H1 (cell line): ENCODE measurements around the gene LAMB1. TPM values are rescaled to one million over a fixed set of nuclear protein-coding genes. Genes with fewer than 3 reads are reported as not detected.

Experiments used
- BCL11A ChIP-seq, 2 experiments: IDR thresholded peaks; one replicate each; pipeline ENCODE4 v1.6.1; 2011; ENCODE audit warnings: low read depth in 2 of 2, low read length in 2 of 2, mild to moderate bottlenecking in 2 of 2
- JUND ChIP-seq: IDR thresholded peaks from 2 replicates; pipeline ENCODE4 v1.6.1; 2011; ENCODE audit warnings: mild to moderate bottlenecking, improper control_type of control experiment, low read length
- PHF8 ChIP-seq: fragments of 200-600 bp; sonication (generic); conservative IDR thresholded peaks from 2 replicates; pipeline ENCODE4 v1.7.1; 2012; ENCODE audit warnings: low read depth, mild to moderate bottlenecking, inconsistent platforms, low read length, moderate library complexity
- RFX5 ChIP-seq: IDR thresholded peaks from 2 replicates; pipeline ENCODE4 v1.6.1; 2011; ENCODE audit warnings: low read depth, low read length, improper control_type of control experiment, borderline replicate concordance
- SUZ12 ChIP-seq: fragments of 200-600 bp; sonication (generic); IDR thresholded peaks from 2 replicates; pipeline ENCODE4 v1.6.1; 2012; ENCODE audit warnings: mild to moderate bottlenecking, inconsistent platforms, low read length, moderate library complexity, mixed read lengths
- polyA plus RNA-seq, 7 experiments: library from polyadenylated mRNA; depleted of rRNA in 3 of 7; stranded (reverse) in 5 of 7; unstranded in 2 of 7; fragments of >200 nt in 5 of 7; fragments of 200-250 nt in 2 of 7; gene quantifications; 1 replicate in 5 of 7; 2 replicates in 1 of 7; 4 replicates in 1 of 7; pipeline versions ENCODE4 v1.2.1 to v1.2.3, GENCODE V29; 2011 to 2013; ENCODE audit warnings: missing spikeins in 2 of 7, mixed read lengths in 2 of 7
- total RNA-seq: library from RNA; stranded (reverse); fragmentation: NEBNext Ultra II Directional; extraction: Animal tissue kit (Norgen Biotek cat#: 25700); gene quantifications from 2 replicates; pipeline ENCODE4 v1.2.1, GENCODE V29; 2021
- TF ChIP-seq, protein P1 (sequence below): fragments of 300-600 bp; sonication (generic); IDR thresholded peaks from 2 replicates; pipeline ENCODE4 v1.7.1; 2012; ENCODE audit warnings: low read length, moderate library complexity, mild to moderate bottlenecking, inconsistent platforms; ENCODE audit not compliant: insufficient replicate concordance

The LAMB1 gene
- total and polyA plus RNA-seq, 2 of the 8 experiments (the other 6 are each of a cell fraction or from before 2014, with no cell fraction given): 31.9 to 38.5 TPM

- TF ChIP-seq, protein P1, sequence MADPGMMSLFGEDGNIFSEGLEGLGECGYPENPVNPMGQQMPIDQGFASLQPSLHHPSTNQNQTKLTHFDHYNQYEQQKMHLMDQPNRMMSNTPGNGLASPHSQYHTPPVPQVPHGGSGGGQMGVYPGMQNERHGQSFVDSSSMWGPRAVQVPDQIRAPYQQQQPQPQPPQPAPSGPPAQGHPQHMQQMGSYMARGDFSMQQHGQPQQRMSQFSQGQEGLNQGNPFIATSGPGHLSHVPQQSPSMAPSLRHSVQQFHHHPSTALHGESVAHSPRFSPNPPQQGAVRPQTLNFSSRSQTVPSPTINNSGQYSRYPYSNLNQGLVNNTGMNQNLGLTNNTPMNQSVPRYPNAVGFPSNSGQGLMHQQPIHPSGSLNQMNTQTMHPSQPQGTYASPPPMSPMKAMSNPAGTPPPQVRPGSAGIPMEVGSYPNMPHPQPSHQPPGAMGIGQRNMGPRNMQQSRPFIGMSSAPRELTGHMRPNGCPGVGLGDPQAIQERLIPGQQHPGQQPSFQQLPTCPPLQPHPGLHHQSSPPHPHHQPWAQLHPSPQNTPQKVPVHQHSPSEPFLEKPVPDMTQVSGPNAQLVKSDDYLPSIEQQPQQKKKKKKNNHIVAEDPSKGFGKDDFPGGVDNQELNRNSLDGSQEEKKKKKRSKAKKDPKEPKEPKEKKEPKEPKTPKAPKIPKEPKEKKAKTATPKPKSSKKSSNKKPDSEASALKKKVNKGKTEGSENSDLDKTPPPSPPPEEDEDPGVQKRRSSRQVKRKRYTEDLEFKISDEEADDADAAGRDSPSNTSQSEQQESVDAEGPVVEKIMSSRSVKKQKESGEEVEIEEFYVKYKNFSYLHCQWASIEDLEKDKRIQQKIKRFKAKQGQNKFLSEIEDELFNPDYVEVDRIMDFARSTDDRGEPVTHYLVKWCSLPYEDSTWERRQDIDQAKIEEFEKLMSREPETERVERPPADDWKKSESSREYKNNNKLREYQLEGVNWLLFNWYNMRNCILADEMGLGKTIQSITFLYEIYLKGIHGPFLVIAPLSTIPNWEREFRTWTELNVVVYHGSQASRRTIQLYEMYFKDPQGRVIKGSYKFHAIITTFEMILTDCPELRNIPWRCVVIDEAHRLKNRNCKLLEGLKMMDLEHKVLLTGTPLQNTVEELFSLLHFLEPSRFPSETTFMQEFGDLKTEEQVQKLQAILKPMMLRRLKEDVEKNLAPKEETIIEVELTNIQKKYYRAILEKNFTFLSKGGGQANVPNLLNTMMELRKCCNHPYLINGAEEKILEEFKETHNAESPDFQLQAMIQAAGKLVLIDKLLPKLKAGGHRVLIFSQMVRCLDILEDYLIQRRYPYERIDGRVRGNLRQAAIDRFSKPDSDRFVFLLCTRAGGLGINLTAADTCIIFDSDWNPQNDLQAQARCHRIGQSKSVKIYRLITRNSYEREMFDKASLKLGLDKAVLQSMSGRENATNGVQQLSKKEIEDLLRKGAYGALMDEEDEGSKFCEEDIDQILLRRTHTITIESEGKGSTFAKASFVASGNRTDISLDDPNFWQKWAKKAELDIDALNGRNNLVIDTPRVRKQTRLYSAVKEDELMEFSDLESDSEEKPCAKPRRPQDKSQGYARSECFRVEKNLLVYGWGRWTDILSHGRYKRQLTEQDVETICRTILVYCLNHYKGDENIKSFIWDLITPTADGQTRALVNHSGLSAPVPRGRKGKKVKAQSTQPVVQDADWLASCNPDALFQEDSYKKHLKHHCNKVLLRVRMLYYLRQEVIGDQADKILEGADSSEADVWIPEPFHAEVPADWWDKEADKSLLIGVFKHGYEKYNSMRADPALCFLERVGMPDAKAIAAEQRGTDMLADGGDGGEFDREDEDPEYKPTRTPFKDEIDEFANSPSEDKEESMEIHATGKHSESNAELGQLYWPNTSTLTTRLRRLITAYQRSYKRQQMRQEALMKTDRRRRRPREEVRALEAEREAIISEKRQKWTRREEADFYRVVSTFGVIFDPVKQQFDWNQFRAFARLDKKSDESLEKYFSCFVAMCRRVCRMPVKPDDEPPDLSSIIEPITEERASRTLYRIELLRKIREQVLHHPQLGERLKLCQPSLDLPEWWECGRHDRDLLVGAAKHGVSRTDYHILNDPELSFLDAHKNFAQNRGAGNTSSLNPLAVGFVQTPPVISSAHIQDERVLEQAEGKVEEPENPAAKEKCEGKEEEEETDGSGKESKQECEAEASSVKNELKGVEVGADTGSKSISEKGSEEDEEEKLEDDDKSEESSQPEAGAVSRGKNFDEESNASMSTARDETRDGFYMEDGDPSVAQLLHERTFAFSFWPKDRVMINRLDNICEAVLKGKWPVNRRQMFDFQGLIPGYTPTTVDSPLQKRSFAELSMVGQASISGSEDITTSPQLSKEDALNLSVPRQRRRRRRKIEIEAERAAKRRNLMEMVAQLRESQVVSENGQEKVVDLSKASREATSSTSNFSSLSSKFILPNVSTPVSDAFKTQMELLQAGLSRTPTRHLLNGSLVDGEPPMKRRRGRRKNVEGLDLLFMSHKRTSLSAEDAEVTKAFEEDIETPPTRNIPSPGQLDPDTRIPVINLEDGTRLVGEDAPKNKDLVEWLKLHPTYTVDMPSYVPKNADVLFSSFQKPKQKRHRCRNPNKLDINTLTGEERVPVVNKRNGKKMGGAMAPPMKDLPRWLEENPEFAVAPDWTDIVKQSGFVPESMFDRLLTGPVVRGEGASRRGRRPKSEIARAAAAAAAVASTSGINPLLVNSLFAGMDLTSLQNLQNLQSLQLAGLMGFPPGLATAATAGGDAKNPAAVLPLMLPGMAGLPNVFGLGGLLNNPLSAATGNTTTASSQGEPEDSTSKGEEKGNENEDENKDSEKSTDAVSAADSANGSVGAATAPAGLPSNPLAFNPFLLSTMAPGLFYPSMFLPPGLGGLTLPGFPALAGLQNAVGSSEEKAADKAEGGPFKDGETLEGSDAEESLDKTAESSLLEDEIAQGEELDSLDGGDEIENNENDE: no peak
- no peak for TF ChIP-seq BCL11A (IDR thresholded peaks at IDR 0.05; ENCODE audit: low read depth in 2 of 2, low read length in 2 of 2)
- TF ChIP-seq JUND: no peak
- TF ChIP-seq RFX5: no peak
- TF ChIP-seq SUZ12: no peak
- no peak for TF ChIP-seq PHF8
Observed at GRCh38 chr7:108051454-108051853, 48.5 kb upstream of the LAMB1 start (continued).
